GM12874 (cell line): ENCODE data around the gene PTPRN2.

ENCODE experiments used
- CTCF ChIP-seq: IDR thresholded peaks from 2 replicates; pipeline ENCODE4 v1.5.1; 2011; ENCODE audit warnings: low read depth, mild to moderate bottlenecking, control low read depth, low read length, moderate library complexity; ENCODE audit not compliant: insufficient read depth

Gene PTPRN2

DNA sequence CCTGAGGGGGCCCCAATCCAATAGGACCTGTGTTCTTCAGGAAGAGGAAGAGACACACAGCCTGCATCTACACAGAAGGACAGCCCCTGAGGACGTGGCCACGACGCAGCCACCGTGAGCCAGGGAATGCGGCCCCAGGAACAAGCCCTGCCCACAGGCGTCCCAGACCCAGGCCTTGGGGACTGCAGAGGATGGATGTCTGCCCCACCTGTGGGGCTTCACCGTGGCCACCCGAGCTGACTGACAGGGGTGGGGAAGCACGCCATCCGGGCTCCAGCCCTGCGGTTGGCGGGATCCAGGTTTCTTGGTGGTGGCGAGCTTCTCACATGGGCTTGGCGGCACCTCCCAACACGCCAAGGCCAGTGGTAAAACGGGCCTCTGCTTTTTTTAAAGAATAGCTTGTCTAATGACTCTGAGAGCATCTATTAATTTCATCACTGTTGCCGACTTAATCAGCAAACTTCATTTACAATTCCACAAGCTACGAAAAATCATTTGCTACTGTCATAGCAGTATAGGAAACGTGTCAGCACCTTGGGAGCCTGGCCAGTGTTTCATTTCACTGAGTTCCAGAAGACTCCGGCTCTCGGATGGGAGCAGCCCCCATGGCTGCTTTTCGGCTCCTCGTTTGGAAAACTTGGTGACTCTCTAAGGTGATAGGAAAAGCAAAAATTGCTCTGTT lies 584.0 kb downstream of the PTPRN2 start:
- TF ChIP-seq CTCF, result no peak

GRCh38 chr7:158002486-158003080 lies 585.0 kb downstream of the PTPRN2 start:
- TF ChIP-seq CTCF, result no peak

DNA sequence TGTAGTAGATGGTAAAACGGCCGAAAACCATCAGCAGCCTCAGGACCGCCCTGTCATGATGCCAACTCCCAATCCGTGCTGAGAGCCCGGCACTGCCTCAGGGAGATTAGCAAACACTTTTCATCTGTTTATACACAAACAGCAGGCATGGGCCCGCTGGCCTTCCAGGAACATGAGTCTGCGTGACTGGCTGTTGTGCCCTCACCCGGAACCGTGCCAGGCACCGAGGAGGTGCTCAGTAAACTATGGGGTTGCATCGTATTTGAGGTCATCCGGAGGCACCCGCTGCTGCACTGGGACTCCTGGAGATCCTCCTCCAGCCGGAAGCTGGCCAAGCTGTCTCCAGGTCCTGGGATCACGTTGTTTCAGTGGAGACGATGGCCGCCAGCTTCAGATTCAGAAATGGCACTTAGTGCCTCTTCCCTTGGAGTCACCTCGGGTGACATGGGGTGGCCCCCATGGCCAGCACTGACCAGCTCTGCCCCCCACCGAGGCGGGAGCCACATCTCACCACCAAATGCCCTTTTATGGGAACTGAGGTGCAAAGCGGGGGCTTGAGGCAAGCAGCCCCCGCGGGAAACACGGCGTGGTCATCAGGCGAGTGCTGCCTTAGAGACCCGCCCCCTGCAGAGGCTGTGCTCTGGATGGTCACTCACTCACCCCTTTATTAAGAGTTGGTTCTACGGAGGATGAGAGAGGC lies 585.9 kb downstream of the PTPRN2 start:
- no peak for TF ChIP-seq CTCF

DNA sequence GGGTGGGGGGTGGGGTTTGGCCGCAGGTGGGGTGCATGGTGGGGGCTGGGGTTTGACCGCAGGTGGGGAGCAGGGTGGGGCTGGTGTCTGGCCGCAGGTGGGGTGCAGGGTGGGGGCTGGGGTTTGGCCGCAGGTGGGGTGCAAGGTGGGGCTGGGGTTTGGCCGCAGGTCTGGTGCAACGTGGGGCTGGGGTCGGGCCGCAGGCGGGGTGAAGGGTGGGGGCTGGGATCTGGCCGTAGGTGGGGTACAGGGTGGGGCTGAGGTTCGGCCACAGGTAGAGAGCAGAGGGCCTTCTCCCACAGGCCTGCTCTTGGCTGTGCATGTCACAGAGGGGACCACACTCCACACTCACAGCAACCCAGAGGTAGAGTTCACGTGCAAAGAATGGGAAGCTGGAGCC lies 586.6 kb downstream of the PTPRN2 start:
- no peak for TF ChIP-seq CTCF

GRCh38 chr7:158000160-158000559 lies 587.5 kb downstream of the PTPRN2 start:
- TF ChIP-seq CTCF, result no peak

GRCh38 chr7:157998884-157999552 lies 588.6 kb downstream of the PTPRN2 start:
- TF ChIP-seq CTCF, result no peak

DNA sequence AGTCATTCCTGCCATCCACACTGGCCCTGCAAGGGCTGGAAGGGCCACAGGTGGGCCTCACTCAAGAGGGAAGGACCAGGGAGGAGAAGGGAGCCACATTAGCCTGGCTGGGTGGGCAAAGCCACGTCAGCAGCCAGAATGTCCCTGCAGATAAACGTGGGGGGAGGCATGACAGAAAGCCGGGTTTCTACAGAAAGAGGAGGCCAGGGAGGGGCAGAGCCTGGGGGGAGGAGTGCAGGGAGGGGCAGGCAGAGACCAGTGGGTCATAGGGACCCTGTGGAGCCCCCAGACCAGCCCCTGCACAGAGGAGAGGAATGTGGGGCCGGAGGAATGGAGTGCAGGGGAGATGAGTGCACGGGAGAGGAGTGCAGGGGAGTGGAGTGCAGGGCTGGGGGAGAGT lies 590.2 kb downstream of the PTPRN2 start:
- no peak for TF ChIP-seq CTCF
